ENCODE data around the gene ACO2. TPM values are rescaled to one million over a fixed set of nuclear protein-coding genes. Genes with fewer than 3 reads are reported as not detected.
"Not testable (repeated sequence)": the region's sequence is repeated elsewhere in the genome, so short reads cannot be mapped to it uniquely, and the experiment has no call there.

The ACO2 gene
- total RNA-seq, 4 donors from 2014 or later, result 69.9 to 91.1 (median 76.4) TPM

DNA sequence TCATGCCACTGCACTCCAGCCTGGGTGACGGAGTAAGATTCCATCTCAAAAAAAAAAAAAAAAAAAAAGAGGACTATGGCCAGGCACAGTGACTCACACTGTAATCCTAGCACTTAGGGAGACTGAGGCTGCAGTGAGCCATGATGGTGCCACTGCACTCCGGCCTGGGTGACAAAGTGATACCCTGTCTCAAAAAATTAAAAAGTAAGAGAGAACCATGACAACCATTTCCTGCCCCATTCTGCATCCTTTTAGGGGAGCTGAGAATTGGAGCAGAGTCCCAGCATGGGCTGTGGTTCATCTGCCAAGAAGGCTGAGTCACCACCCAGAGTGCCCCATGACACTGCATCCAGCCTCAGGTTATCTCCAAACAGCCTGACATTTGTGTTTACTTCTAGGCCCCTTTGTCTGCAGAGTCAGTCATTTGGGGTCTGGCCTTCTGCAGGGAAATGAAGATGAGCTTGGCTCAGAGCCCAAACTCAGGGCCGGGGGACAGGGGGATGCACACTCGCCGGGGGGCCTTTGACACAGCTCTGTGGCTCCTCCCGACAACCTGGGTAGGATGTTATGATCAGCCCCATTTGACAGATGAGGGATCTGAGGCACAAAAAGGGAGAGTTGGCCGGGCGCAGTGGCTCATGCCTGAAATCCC lies 96.6 kb downstream of the ACO2 start:
- Histone ChIP-seq H3K4me3 (no peak overlapping the region), H3K9me3 (no peaks in the 10 kb centered on the region), H3K4me1 (peaks cover 0 to 31% (median 4%) of the 10 kb centered on the region in 4 donors), H3K36me3 (no peaks in the 10 kb centered on the region), H3K27ac (peak overlapping the region in 2 of 4 donors; percentile 17 to 18), H3K27me3 (no peaks in the 10 kb centered on the region)
- WGBS, 2 donors, result 49 to 50% methylated on average over 8 of the region's 8 CpGs
- no peak for DNase-seq (ENCODE audit: low spot score in 2 of 2)
- TF ChIP-seq, protein P1, sequence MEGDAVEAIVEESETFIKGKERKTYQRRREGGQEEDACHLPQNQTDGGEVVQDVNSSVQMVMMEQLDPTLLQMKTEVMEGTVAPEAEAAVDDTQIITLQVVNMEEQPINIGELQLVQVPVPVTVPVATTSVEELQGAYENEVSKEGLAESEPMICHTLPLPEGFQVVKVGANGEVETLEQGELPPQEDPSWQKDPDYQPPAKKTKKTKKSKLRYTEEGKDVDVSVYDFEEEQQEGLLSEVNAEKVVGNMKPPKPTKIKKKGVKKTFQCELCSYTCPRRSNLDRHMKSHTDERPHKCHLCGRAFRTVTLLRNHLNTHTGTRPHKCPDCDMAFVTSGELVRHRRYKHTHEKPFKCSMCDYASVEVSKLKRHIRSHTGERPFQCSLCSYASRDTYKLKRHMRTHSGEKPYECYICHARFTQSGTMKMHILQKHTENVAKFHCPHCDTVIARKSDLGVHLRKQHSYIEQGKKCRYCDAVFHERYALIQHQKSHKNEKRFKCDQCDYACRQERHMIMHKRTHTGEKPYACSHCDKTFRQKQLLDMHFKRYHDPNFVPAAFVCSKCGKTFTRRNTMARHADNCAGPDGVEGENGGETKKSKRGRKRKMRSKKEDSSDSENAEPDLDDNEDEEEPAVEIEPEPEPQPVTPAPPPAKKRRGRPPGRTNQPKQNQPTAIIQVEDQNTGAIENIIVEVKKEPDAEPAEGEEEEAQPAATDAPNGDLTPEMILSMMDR (IDR thresholded peaks at IDR 0.05), result no peak
- no peak for TF ChIP-seq POLR2A (IDR thresholded peaks at IDR 0.05)
- TF ChIP-seq EP300 (IDR thresholded peaks at IDR 0.05), result no peak

DNA sequence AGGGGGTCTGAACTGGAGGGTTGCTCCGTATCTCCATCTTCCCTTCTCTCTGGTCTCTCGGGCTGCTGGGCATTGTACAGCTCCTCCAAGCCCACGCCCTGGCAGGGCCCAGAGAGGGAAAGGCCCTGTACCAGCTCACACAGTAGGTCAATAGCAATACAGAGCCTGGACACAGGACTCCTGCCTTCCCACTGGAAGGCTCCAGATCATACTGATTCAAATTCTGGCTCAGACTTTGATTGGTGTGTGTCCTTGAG lies 98.5 kb downstream of the ACO2 start:
- 41 to 57% methylated on average over 3 of the region's 3 CpGs for WGBS, 2 donors
- Histone ChIP-seq H3K4me3 (no peak overlapping the region), H3K36me3 (no peaks in the 10 kb centered on the region), H3K27ac (peak overlapping the region in 1 of 4 donors; percentile 11), H3K9me3 (no peaks in the 10 kb centered on the region), H3K27me3 (no peaks in the 10 kb centered on the region), H3K4me1 (peaks cover 0 to 24% (median 0%) of the 10 kb centered on the region in 4 donors)
- DNase-seq (ENCODE audit: low spot score in 2 of 2), result no peak
- TF ChIP-seq, protein P1 (IDR thresholded peaks at IDR 0.05), result no peak

DNA sequence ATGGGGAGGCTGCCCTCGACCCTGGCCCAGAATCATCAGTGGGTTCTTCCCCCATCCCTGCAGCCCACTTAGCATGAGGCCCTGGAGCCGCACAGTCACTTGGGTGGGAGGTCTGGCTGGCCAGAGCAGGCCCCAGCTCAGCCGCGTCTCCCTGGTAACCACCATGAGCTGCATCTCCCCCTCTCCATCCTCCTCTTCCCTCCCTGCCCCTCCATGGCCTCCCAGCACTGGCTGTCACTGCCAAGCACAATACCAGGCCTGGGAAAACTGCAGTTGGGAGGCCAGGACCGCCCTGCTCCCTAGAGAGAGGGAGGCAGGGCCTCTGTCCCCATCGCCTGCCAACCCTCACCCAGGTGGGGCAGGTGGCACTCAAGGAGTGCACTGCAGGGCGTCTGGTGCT lies 99.9 kb downstream of the ACO2 start:
- Histone ChIP-seq H3K4me3 (no peak overlapping the region), H3K27ac (no peak overlapping the region), H3K9me3 (no peaks in the 10 kb centered on the region), H3K27me3 (no peaks in the 10 kb centered on the region), H3K36me3 (no peaks in the 10 kb centered on the region), H3K4me1 (peaks cover 0 to 16% (median 0%) of the 10 kb centered on the region in 4 donors)
- DNase-seq (ENCODE audit: low spot score in 2 of 2), result no peak
- 68 to 69% methylated on average over 7 of the region's 7 CpGs for WGBS, 2 donors
- no peak for TF ChIP-seq EP300 (IDR thresholded peaks at IDR 0.05)
- TF ChIP-seq, protein P1 (IDR thresholded peaks at IDR 0.05), result no peak
- no peak for TF ChIP-seq POLR2A (IDR thresholded peaks at IDR 0.05)

DNA sequence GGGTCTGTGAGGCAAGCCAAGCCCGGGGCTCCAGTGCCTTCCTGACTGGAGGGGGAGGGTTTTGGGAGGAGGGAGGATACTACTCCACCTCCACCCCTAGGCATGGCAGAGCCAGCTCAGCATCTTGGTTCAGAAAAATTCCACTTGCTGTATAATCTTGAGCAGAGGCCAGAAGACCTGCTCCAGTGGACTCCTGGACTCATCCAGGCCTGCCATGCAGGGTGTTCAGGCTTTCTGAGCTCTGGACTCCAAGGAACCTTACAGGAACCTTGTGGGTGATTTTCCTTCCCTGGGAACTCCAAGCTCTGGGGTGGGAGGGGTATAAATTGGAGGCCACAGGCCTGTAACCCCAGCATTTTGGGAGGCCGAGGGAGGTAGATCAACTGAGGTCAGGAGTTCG lies 101.3 kb downstream of the ACO2 start:
- Histone ChIP-seq H3K36me3 (peaks cover 0 to 9% (median 0%) of the 10 kb centered on the region in 3 donors), H3K9me3 (no peaks in the 10 kb centered on the region), H3K4me3 (no peak overlapping the region), H3K27ac (no peak overlapping the region), H3K4me1 (peaks cover 0 to 22% (median 0%) of the 10 kb centered on the region in 4 donors), H3K27me3 (no peaks in the 10 kb centered on the region)
- no peak for DNase-seq (ENCODE audit: low spot score in 2 of 2)
- TF ChIP-seq, protein P1 (IDR thresholded peaks at IDR 0.05), result no peak
- TF ChIP-seq POLR2A (IDR thresholded peaks at IDR 0.05) (no peak), EP300 (IDR thresholded peaks at IDR 0.05) (no peak)
- WGBS, 2 donors, result 76 to 77% methylated on average over 3 of the region's 3 CpGs

DNA sequence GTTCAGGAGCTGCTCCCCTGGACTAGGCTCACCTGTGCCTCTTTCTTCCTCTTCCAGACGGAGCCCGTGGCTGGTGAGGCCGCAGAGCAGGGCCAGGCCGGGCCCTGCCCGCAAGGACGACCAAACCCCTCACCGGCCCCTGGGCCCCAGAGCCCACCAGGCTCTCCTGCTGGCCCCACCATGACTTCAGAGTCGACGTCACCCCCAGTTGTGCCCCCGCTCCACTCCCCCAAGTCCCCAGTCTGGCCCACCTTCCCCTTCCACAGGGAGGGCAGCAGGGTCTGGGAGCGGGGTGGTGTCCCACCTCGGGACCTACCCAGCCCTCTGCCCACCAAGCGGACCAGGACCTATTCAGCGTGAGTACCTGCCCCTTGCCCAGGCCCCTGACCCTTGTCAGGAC lies 102.9 kb downstream of the ACO2 start:
- Histone ChIP-seq H3K9me3 (no peaks in the 10 kb centered on the region), H3K4me1 (peaks cover 0 to 19% (median 0%) of the 10 kb centered on the region in 4 donors), H3K27ac (no peak overlapping the region), H3K4me3 (no peak overlapping the region), H3K27me3 (no peaks in the 10 kb centered on the region), H3K36me3 (peaks cover 0 to 25% (median 0%) of the 10 kb centered on the region in 3 donors)
- WGBS, 2 donors, result 92 to 96% methylated on average over 14 of the region's 14 CpGs
- TF ChIP-seq EP300 (IDR thresholded peaks at IDR 0.05), result no peak
- DNase-seq (ENCODE audit: low spot score in 2 of 2), result no peak

DNA sequence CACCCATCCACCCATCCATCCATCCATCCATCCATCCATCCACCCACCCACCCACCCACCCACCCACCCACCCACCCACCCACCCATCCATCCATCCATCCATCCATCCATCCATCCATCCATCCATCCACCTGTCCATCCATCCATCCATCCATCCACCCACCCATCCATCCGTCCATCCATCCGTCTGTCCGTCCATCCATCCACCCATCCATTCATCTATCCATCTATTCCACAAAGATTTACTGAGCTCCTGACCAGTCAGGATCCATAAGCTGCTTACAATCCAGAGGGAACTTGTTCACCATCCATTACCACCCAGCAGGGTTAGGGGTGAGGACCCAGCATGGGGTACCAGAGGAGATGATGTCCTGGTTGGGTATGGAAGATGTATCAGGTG lies 103.4 kb downstream of the ACO2 start:
- H3K27me3 ChIP-seq; H3K4me3 ChIP-seq; DNase-seq (ENCODE audit: low spot score in 2 of 2); H3K27ac ChIP-seq; H3K9me3 ChIP-seq: not testable (repeated sequence)
- peaks cover 0 to 30% (median 0%) of the 10 kb centered on the region in 3 donors for H3K36me3 ChIP-seq
- 94 to 99% methylated on average over 3 of the region's 3 CpGs for WGBS, 2 donors
- H3K4me1 ChIP-seq, result peaks cover 0 to 14% (median 0%) of the 10 kb centered on the region in 4 donors

Data from tibial nerve (tissue), 4 donors.